A673 (cell line): ENCODE data around the gene DIDO1. TPM values are rescaled to one million over a fixed set of nuclear protein-coding genes. Genes with fewer than 3 reads are reported as not detected.

ENCODE experiments used
- BruUV-seq: library from RNA; stranded (reverse); fragments of 400-500 nt; replicated peaks from 2 replicates; lab custom pipeline; 2021; lab: Mats Ljungman, UMichigan
- CTCF ChIA-PET: fragments of 300-600 bp; sonication (Branson Sonifier 250); formaldehyde crosslinking; loops from one replicate; lab custom pipeline; 2022; ENCODE audit warnings: antibody characterized with exemption; lab: Charles Lee
- POLR2A ChIA-PET: fragments of 300-600 bp; sonication (Branson Sonifier 250); formaldehyde crosslinking; loops from one replicate; lab custom pipeline; 2022; ENCODE audit warnings: antibody characterized with exemption; ENCODE audit not compliant: low non-redundant PET; lab: Charles Lee
- DNase-seq: peaks from one replicate; pipeline ENCODE4 v3.0.0-alpha.2; 2015; ENCODE audit warnings: low spot score
- H3K27ac ChIP-seq: fragments of 200-600 bp; sonication (generic); 2 replicates; pipeline ENCODE4 v1.5.1; 2016; ENCODE audit warnings: mixed run types, low read depth, mild to moderate bottlenecking, mixed read lengths, antibody characterized with exemption, low read length; ENCODE audit not compliant: poor library complexity, severe bottlenecking
- H3K27me3 ChIP-seq: fragments of 200-600 bp; sonication (generic); replicated peaks from 2 replicates; pipeline ENCODE4 v1.6.1; 2017; ENCODE audit warnings: mixed run types, low read depth, mild to moderate bottlenecking, mixed read lengths, antibody characterized with exemption, low read length; ENCODE audit not compliant: insufficient read depth, poor library complexity
- H3K36me3 ChIP-seq: fragments of 200-600 bp; sonication (generic); 2 replicates; pipeline ENCODE4 v1.6.1; 2016; ENCODE audit warnings: mixed run types, mild to moderate bottlenecking, mixed read lengths, antibody characterized with exemption, low read length; ENCODE audit not compliant: insufficient read depth, poor library complexity, severe bottlenecking
- H3K4me1 ChIP-seq: fragments of 200-600 bp; sonication (generic); 2 replicates; pipeline ENCODE4 v1.6.1; 2017; ENCODE audit warnings: mixed run types, mild to moderate bottlenecking, mixed read lengths, antibody characterized with exemption, low read length; ENCODE audit not compliant: insufficient read depth, poor library complexity, severe bottlenecking
- H3K4me3 ChIP-seq: fragments of 200-600 bp; sonication (generic); 2 replicates; pipeline ENCODE4 v1.5.1; 2016; ENCODE audit warnings: low read depth, mixed run types, mild to moderate bottlenecking, mixed read lengths, low read length; ENCODE audit not compliant: poor library complexity, severe bottlenecking
- H3K9me3 ChIP-seq: fragments of 200-600 bp; sonication (generic); 2 replicates; pipeline ENCODE4 v1.6.1; 2016; ENCODE audit warnings: mixed run types, low read depth, mild to moderate bottlenecking, mixed read lengths, antibody characterized with exemption, low read length; ENCODE audit not compliant: poor library complexity, severe bottlenecking
- CTCF ChIP-seq: fragments of 300-800, 200-600 bp; sonication (generic); conservative IDR thresholded peaks from 2 replicates; pipeline ENCODE4 v1.5.1; 2017; ENCODE audit warnings: low read depth, mild to moderate bottlenecking, antibody characterized with exemption, low read length, moderate library complexity, mixed read lengths
- EZH2 ChIP-seq: fragments of 200-600 bp; sonication (generic); IDR thresholded peaks from 2 replicates; pipeline ENCODE4 v1.6.1; 2017; ENCODE audit warnings: borderline replicate concordance, low read depth, mild to moderate bottlenecking, mixed read lengths, antibody characterized with exemption, low read length; ENCODE audit not compliant: poor library complexity, severe bottlenecking
- intact Hi-C: fragments of 100-400 bp; cut with micrococcal nuclease; formaldehyde crosslinking; loops from one replicate; pipeline ENCODE4 v1.10.0; 2022; ENCODE audit not compliant: unreplicated experiment
- total RNA-seq: library from RNA; stranded (reverse); gene quantifications from 2 replicates; pipeline ENCODE4 v1.2.3, GENCODE V29; 2021

The DIDO1 gene
- total RNA-seq, 1 experiment from 2014 or later = 64.4 TPM

- POLR2A ChIA-PET = no interaction called here
- H3K9me3 ChIP-seq = no peaks in the 10 kb centered on the region
- DNase-seq = no peak
- CTCF ChIA-PET = no interaction called here
- peaks cover 82% of the 10 kb centered on the region for H3K36me3 ChIP-seq
- BruUV-seq = no TSS peak
- intact Hi-C loops = no loop called here
- no peak overlapping the region for H3K27ac ChIP-seq
- no peaks in the 10 kb centered on the region for H3K27me3 ChIP-seq
- no peak overlapping the region for H3K4me3 ChIP-seq
- H3K4me1 ChIP-seq = peaks cover 5% of the 10 kb centered on the region
- TF ChIP-seq EZH2 (no peak), CTCF (no peak)
Measured at GRCh38 chr20:62910217-62910766, 16.0 kb downstream of the DIDO1 start.

- TF ChIP-seq CTCF = no peak
- H3K4me1 ChIP-seq = no peaks in the 10 kb centered on the region
- BruUV-seq = no TSS peak
- peaks cover 94% of the 10 kb centered on the region for H3K36me3 ChIP-seq
- no peaks in the 10 kb centered on the region for H3K27me3 ChIP-seq
- no peak overlapping the region for H3K27ac ChIP-seq
- no peak for DNase-seq
- CTCF ChIA-PET = no interaction called here
- no peaks in the 10 kb centered on the region for H3K9me3 ChIP-seq
- H3K4me3 ChIP-seq = no peak overlapping the region
- intact Hi-C loops = no loop called here
- POLR2A ChIA-PET = no interaction called here
Measured at GRCh38 chr20:62908971-62909791, 17.1 kb downstream of the DIDO1 start.

GRCh38 chr20:62907384-62908317 is 18.7 kb downstream of the DIDO1 start:
- H3K27me3 ChIP-seq = no peaks in the 10 kb centered on the region
- CTCF ChIA-PET = interaction anchor here (0.9 to 1.1 kb wide), 2 partner anchors 16 to 33 kb away, joined by 3 read pairs; no protein-coding TSS in a partner anchor
- TF ChIP-seq CTCF (peak; percentile 58), EZH2 (no peak)
- peaks cover 99% of the 10 kb centered on the region for H3K36me3 ChIP-seq
- H3K4me3 ChIP-seq = no peak overlapping the region
- POLR2A ChIA-PET = no interaction called here
- intact Hi-C loops = no loop called here
- no TSS peak for BruUV-seq
- no peak for DNase-seq
- H3K27ac ChIP-seq = no peak overlapping the region
- no peaks in the 10 kb centered on the region for H3K9me3 ChIP-seq
- no peaks in the 10 kb centered on the region for H3K4me1 ChIP-seq
